BLaER1 (cell line): Measurements from ENCODE around the gene SKAP2.

Source experiments
- H3K27ac ChIP-seq: shearing (Covaris generic); formaldehyde crosslinking; 2 replicates; pipeline ENCODE4 v1.8.1; 2022
- H3K27me3 ChIP-seq: shearing (Covaris generic); formaldehyde crosslinking; 2 replicates; pipeline ENCODE4 v1.8.1; 2022
- H3K36me3 ChIP-seq: shearing (Covaris generic); formaldehyde crosslinking; 2 replicates; pipeline ENCODE4 v1.8.1; 2022
- H3K4me1 ChIP-seq: shearing (Covaris generic); formaldehyde crosslinking; 2 replicates; pipeline ENCODE4 v1.8.1; 2022
- H3K4me2 ChIP-seq: shearing (Covaris generic); formaldehyde crosslinking; 2 replicates; pipeline ENCODE4 v1.8.1; 2022
- H3K4me3 ChIP-seq: shearing (Covaris generic); formaldehyde crosslinking; 2 replicates; pipeline ENCODE4 v1.8.1; 2022
- H3K9ac ChIP-seq: shearing (Covaris generic); formaldehyde crosslinking; 2 replicates; pipeline ENCODE4 v1.8.1; 2022
- H3K9me3 ChIP-seq: shearing (Covaris generic); formaldehyde crosslinking; 2 replicates; pipeline ENCODE4 v1.8.1; 2022
- H4K20me1 ChIP-seq: shearing (Covaris generic); formaldehyde crosslinking; 2 replicates; pipeline ENCODE4 v1.8.1; 2022
- Cebpa-rat ChIP-seq: shearing (Covaris generic); IDR thresholded peaks from 2 replicates; pipeline ENCODE4 v1.8.1; 2022

The SKAP2 gene, protein sequence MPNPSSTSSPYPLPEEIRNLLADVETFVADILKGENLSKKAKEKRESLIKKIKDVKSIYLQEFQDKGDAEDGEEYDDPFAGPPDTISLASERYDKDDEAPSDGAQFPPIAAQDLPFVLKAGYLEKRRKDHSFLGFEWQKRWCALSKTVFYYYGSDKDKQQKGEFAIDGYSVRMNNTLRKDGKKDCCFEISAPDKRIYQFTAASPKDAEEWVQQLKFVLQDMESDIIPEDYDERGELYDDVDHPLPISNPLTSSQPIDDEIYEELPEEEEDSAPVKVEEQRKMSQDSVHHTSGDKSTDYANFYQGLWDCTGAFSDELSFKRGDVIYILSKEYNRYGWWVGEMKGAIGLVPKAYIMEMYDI

DNA sequence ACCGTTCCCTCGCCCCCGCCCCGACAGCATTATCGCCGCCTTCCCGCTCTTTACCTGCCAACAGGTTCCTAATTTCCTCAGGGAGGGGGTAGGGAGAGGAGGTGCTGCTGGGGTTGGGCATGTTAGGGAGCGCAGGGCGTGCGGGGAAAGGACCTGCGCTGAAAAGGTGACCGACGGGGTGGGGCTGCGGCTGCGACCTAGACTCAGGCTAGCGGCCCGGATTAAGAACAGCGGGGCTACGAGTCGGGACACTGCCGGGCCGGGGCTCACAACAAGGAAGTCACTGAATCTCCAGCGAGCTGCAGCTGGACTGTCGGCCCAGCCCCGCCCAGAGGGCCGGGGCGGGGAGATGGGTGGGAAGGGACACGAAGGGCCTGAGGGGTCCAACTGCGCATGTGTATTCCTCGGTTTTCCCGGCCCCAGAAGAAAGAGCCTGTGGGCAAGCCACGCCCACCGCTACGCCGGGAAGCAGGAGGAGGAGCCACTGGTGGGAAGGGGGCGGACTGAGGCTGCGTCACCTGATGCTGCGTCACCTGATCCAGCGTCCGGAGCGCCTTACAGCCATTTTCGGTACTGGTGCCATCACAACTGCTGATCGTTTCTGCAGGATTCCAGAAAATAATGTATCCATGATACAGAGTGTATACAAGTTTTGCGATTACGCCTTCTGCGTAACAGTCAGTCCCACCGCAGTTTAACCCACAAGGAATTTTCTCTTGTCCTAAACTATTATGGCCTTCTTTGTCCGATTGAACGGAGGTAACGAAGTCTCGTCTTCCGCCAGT lies at the start of gene SKAP2:
Gene SKAP2, minus strand, starts transcription at position 282 of the 785 bp plus-strand sequence. Its CDS starts 161 bp downstream, at position 121.
- TF ChIP-seq Cebpa-rat: no peak
- H3K4me3 ChIP-seq: peak within 1 kb of the TSS; percentile 33; the same call in 1 of the 2 replicates

DNA sequence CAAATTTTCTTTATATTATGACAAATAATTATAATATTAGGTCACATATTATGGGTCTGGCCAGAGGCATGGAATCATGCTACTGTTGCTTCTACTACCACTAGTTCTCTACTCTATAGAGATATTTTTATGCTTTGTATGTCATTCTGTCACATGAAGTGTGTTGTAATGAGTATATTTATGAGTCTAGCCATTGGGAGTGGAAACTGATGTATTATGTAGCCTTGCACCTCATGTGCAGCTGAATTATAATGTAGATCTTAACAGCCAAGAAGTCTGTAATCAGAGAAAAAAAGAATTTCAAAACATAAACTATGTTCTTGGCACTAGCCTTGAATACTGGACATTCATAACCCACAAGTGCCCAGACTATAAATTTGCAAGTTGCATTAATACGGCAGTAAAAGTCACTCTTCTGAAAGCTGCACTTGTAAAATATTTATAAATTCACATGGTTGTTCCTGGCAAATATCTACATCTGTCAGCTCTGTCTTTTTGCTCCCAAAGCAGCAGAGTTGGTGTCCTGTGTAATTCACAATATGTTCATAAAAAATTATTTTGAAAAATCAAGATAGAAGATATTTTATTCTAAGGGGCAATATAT lies 48.6 kb upstream of the SKAP2 start:
- no peaks in the 10 kb centered on the region for H3K9me3 ChIP-seq
- H3K9ac ChIP-seq: no peak overlapping the region
- no peaks in the 10 kb centered on the region for H4K20me1 ChIP-seq
- no peak overlapping the region for H3K4me2 ChIP-seq
- H3K4me1 ChIP-seq: no peaks in the 10 kb centered on the region
- no peaks in the 10 kb centered on the region for H3K36me3 ChIP-seq
- no peaks in the 10 kb centered on the region for H3K27me3 ChIP-seq
- no peak for TF ChIP-seq Cebpa-rat
- no peak overlapping the region for H3K27ac ChIP-seq
- H3K4me3 ChIP-seq: no peak overlapping the region

More for the DNA sequence above, at the start of gene SKAP2:
- peak within 1 kb of the TSS; percentile 57 for H3K4me2 ChIP-seq
- H4K20me1 ChIP-seq: no peaks in the 10 kb centered on the region
- peaks cover 17% of the 10 kb centered on the region for H3K4me1 ChIP-seq
- H3K36me3 ChIP-seq: no peaks in the 10 kb centered on the region
- no peak within 1 kb of the TSS for H3K27ac ChIP-seq
- H3K9ac ChIP-seq: no peak within 1 kb of the TSS
- peaks cover 10% of the 10 kb centered on the region; the same call in 1 of the 2 replicates for H3K27me3 ChIP-seq
- peaks cover 32% of the 10 kb centered on the region for H3K9me3 ChIP-seq

DNA sequence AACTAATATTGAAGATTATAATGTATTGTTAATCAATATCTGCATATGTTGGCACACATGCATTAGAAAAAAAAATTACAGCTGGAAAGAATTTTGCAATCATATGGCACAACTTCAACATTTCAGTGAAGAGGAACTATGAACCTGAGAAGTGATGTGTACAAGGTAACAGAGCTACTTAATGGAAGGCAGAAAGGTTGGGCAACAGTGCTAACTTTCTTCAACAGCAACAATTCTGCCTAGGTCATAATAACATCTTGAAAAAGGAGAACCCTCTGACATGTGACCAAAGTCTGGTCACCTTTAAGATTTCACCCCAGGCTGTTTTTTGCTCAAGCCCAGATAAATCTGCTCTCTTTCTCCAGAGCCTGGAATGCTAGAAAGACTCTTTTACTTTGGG lies 47.9 kb upstream of the SKAP2 start:
- Histone ChIP-seq H4K20me1 (no peaks in the 10 kb centered on the region), H3K4me1 (no peaks in the 10 kb centered on the region), H3K9ac (no peak overlapping the region), H3K36me3 (no peaks in the 10 kb centered on the region), H3K27ac (no peak overlapping the region), H3K9me3 (no peaks in the 10 kb centered on the region), H3K4me3 (no peak overlapping the region), H3K4me2 (no peak overlapping the region), H3K27me3 (no peaks in the 10 kb centered on the region)
- no peak for TF ChIP-seq Cebpa-rat

DNA sequence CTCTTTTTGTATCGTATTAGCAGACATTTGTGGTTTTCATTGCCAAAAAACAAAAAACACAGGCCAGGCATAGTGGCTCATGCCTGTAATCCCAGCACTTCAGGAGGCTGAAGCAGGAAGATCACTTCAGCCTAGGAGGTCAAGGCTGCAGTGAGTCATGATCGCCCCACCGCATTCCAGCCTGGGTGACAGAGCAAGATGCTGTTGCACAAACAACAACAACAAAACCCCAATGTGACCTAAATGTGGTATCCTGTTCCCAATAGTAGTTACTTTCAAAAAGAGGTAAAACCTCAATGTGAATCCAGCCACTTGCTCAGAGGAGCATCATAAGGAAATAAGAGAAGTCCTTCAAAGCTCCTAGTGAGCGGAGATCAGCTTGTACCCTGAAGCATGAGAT lies 45.8 kb upstream of the SKAP2 start:
- no peaks in the 10 kb centered on the region for H3K9me3 ChIP-seq
- H3K4me1 ChIP-seq: no peaks in the 10 kb centered on the region
- no peaks in the 10 kb centered on the region for H3K36me3 ChIP-seq
- H3K27me3 ChIP-seq: no peaks in the 10 kb centered on the region
- no peaks in the 10 kb centered on the region for H4K20me1 ChIP-seq
- no peak overlapping the region for H3K27ac ChIP-seq
- no peak overlapping the region for H3K4me3 ChIP-seq
- TF ChIP-seq Cebpa-rat: no peak
- H3K4me2 ChIP-seq: no peak overlapping the region
- no peak overlapping the region for H3K9ac ChIP-seq

DNA sequence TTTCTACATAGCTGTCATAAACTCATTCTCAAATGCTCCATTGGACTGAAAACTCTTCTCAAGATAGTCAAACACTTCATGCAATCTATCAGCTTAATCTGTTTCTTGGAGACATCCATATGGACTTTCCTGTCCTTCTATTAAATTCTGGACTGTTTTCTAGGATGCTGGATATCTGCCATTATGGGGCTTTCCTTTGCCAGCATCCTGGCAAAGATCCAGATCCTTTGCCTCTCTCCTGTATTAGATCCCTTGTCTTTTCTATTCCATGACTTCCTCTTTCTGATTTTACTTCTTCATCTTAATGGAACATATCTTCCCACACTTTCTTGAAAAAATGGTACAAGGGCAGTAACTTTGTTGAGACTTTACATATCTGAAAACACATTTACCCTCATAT lies 35.9 kb upstream of the SKAP2 start:
- H3K9me3 ChIP-seq: peaks cover 7% of the 10 kb centered on the region
- no peak overlapping the region for H3K4me3 ChIP-seq
- no peak overlapping the region for H3K27ac ChIP-seq
- H4K20me1 ChIP-seq: no peaks in the 10 kb centered on the region
- H3K4me1 ChIP-seq: no peaks in the 10 kb centered on the region
- H3K9ac ChIP-seq: no peak overlapping the region
- no peak overlapping the region for H3K4me2 ChIP-seq
- H3K36me3 ChIP-seq: no peaks in the 10 kb centered on the region
- TF ChIP-seq Cebpa-rat: no peak
- no peaks in the 10 kb centered on the region for H3K27me3 ChIP-seq

DNA sequence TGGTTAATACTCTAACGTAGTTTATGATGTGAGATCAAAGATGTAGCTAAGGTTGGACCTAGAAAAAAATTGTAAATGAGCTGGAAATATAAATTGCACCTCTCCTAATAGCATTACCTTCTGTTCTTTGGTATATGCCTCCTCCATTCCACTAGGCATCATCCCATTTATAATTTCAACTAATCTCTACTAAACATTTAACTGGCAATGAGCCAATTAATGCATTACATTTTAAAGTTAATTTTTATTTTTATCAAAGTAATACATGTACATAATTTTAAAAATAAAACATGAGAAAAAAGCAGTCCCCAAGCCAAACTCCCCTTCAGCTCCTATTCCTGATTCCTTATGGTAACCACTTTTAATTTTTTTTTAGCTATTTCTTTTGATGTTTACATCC lies 35.1 kb upstream of the SKAP2 start:
- Histone ChIP-seq H3K4me1 (no peaks in the 10 kb centered on the region), H3K4me3 (no peak overlapping the region), H3K27me3 (no peaks in the 10 kb centered on the region), H3K9ac (no peak overlapping the region), H3K9me3 (peaks cover 7% of the 10 kb centered on the region), H3K4me2 (no peak overlapping the region), H3K27ac (no peak overlapping the region), H3K36me3 (no peaks in the 10 kb centered on the region), H4K20me1 (no peaks in the 10 kb centered on the region)
- TF ChIP-seq Cebpa-rat: no peak

DNA sequence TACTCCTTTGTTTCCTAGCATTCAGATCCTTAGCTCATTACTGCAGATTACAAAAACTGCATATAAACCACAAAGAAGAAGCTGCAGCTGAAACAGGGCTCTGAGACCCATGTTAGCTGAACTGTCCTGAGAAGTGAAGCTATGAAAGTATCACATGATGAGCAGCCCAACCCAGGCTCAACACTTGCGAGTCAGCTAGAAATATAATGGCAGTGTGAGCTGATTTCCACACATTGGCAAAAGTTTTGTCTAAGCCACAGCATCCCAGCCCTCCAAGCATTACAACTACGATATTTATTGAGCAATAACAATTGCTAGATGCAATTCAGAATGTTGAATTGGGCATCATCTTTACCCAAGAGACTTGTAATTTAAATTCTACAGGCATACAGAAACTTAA lies 34.5 kb upstream of the SKAP2 start:
- H3K9me3 ChIP-seq: peaks cover 7% of the 10 kb centered on the region
- no peaks in the 10 kb centered on the region for H3K27me3 ChIP-seq
- no peak overlapping the region for H3K27ac ChIP-seq
- no peak for TF ChIP-seq Cebpa-rat
- H4K20me1 ChIP-seq: no peaks in the 10 kb centered on the region
- no peak overlapping the region for H3K4me2 ChIP-seq
- H3K36me3 ChIP-seq: no peaks in the 10 kb centered on the region
- no peak overlapping the region for H3K4me3 ChIP-seq
- H3K4me1 ChIP-seq: no peaks in the 10 kb centered on the region
- no peak overlapping the region for H3K9ac ChIP-seq

DNA sequence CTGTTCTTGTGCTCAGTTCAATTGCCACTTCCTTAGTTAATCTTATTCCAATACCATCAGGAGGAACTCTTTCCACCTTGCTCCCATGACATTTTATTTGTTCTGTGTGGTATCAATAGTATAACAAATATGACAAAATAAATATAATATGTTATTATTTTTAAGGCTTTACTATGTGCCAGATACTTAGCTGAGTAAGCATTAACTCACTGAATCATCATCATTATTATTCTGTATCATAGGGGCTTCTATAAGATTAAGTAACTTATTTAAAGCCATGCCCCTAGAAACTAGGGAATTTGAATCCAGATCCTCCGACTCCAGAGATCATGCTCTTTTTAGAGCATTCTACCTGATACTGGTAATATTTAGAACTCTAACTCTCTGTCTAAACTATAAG lies 33.5 kb upstream of the SKAP2 start:
- no peaks in the 10 kb centered on the region for H3K36me3 ChIP-seq
- H3K4me2 ChIP-seq: no peak overlapping the region
- H3K27ac ChIP-seq: no peak overlapping the region
- H3K4me3 ChIP-seq: no peak overlapping the region
- H3K9me3 ChIP-seq: no peaks in the 10 kb centered on the region
- no peak overlapping the region for H3K9ac ChIP-seq
- H3K27me3 ChIP-seq: no peaks in the 10 kb centered on the region
- no peak for TF ChIP-seq Cebpa-rat
- H3K4me1 ChIP-seq: no peaks in the 10 kb centered on the region
- H4K20me1 ChIP-seq: no peaks in the 10 kb centered on the region

DNA sequence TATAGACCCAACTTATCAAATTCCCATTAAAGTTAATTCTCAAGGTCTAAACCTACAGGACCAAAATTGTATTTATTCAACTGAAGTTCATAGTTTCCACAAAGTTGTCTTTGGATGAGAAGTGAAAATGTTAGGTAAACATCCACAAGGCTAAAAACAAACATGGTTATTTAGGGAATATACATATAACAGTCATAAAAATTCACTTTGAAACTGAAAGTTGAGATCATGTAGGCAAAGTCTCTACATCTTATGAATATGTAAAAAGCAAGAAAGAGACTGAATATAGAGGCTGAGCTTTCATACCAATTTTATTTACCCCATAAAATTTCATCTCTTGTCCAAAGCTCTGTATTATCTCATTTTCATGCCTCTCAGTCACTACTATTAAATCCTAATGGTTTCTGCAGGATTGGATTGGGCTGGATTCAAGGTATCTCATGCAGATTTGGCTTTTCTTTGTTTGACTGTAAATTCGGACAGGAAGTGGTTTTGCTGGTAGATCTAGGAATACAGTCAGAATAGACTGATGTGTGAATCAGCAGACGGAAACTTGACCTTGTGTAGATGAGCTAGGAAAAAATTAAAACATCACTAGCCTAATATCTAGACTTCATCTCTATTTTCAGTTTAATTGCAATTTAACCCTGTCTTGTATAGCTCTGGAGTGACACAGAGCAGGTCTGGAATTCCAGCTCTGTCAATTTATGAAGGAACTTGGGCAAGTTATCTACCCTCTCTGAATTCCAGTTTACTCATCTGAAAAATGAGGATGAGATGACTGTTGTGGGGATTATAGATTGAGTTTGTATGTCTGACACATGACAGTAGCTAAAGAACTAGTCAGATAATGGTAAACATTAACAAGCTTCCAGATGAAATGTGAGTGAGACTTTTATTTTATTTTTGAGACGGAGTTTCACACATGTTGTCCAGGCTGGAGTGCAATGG lies 27.3 kb upstream of the SKAP2 start:
- no peaks in the 10 kb centered on the region for H3K4me1 ChIP-seq
- no peaks in the 10 kb centered on the region; the same call in 1 of the 2 replicates for H3K9me3 ChIP-seq
- no peaks in the 10 kb centered on the region for H3K36me3 ChIP-seq
- no peak overlapping the region for H3K27ac ChIP-seq
- H3K4me3 ChIP-seq: no peak overlapping the region
- no peak overlapping the region for H3K4me2 ChIP-seq
- TF ChIP-seq Cebpa-rat: no peak
- H4K20me1 ChIP-seq: no peaks in the 10 kb centered on the region
- H3K27me3 ChIP-seq: no peaks in the 10 kb centered on the region
- no peak overlapping the region for H3K9ac ChIP-seq
